HCT116 (cell line): ENCODE data around the gene SRCIN1. TPM values are rescaled to one million over a fixed set of nuclear protein-coding genes. Genes with fewer than 3 reads are reported as not detected.

Experiments
- ATAC-seq: fragments of 200-7000 bp; cut with Tn5 transposase; 2 replicates; pipeline ENCODE4 v1.9.1; 2020; ENCODE audit warnings: mild to moderate bottlenecking, moderate library complexity
- BruUV-seq: library from RNA; stranded (reverse); fragments of 400-500 nt; replicated peaks from 2 replicates; lab custom pipeline; 2021; lab: Mats Ljungman, UMichigan
- CTCF ChIA-PET: fragments of 300-600 bp; sonication (Branson Sonifier 250); formaldehyde crosslinking; loops from one replicate; lab custom pipeline; 2021; ENCODE audit warnings: antibody characterized with exemption; lab: Charles Lee
- POLR2A ChIA-PET: fragments of 300-600, 350-600 bp; sonication (Branson Sonifier 250); formaldehyde crosslinking; loops from one replicate; lab custom pipeline; 2021; ENCODE audit warnings: antibody characterized with exemption; lab: Charles Lee
- RAD21 ChIA-PET, 2 experiments: fragments of 300-600 bp; sonication (Branson Sonifier 250); formaldehyde crosslinking; loops; one replicate each; lab custom pipeline; 2023; ENCODE audit warnings: low total read pairs in 2 of 2; ENCODE audit not compliant: uncharacterized antibody in 2 of 2, unreplicated experiment in 2 of 2, low non-redundant PET in 1 of 2; lab: Charles Lee
- DNase-seq: peaks from one replicate; pipeline ENCODE4 v3.0.0-alpha.2; 2010; ENCODE audit warnings: low read depth, low spot score
- H2AFZ ChIP-seq: fragments of 200-600 bp; shearing (Covaris generic), sonication (generic); 2 replicates; pipeline ENCODE4 v1.6.1; 2017; ENCODE audit warnings: low read depth, mixed run types, mixed read lengths, antibody characterized with exemption, low read length; ENCODE audit not compliant: poor library complexity, severe bottlenecking
- H3K27ac ChIP-seq: 2 replicates; pipeline ENCODE4 v1.5.1; 2012; ENCODE audit warnings: low read depth, low read length
- H3K27me3 ChIP-seq: fragments of 200-600 bp; sonication (generic); 2 replicates; pipeline ENCODE4 v1.6.1; 2016; ENCODE audit warnings: mixed run types, low read length, mixed read lengths; ENCODE audit not compliant: insufficient read depth
- H3K36me3 ChIP-seq, 2 experiments: fragments of 200-500 bp in 1 of 2; fragments of 200-600 bp in 1 of 2; sonication (Bioruptor generic) in 1 of 2; sonication (generic) in 1 of 2; 2 replicates each; pipeline versions ENCODE4 v1.5.1 to v1.6.1; 2014 to 2016; ENCODE audit warnings: low read length in 2 of 2, inconsistent platforms in 1 of 2, mixed read lengths in 1 of 2, mixed run types in 1 of 2; ENCODE audit not compliant: insufficient read depth in 2 of 2, control insufficient read depth in 1 of 2
- H3K4me1 ChIP-seq, 2 experiments: fragments of 200-600 bp in 1 of 2; sonication (generic) in 1 of 2; 2 replicates each; pipeline versions ENCODE4 v1.5.1 to v1.6.1; 2012 to 2017; ENCODE audit warnings: low read length in 2 of 2, inconsistent platforms in 1 of 2, mild to moderate bottlenecking in 1 of 2, mixed read lengths in 1 of 2, mixed run types in 1 of 2, moderate library complexity in 1 of 2; ENCODE audit not compliant: insufficient read depth in 2 of 2, control insufficient read depth in 1 of 2
- H3K4me2 ChIP-seq: fragments of 200-600 bp; sonication (generic); 2 replicates; pipeline ENCODE4 v1.6.1; 2017; ENCODE audit warnings: mixed run types, low read length, mixed read lengths
- H3K4me3 ChIP-seq, 2 experiments: fragments of 200-600 bp in 1 of 2; sonication (generic) in 1 of 2; replicated peaks in 1 of 2; 2 replicates each; pipeline ENCODE4 v1.5.1; 2011 to 2016; ENCODE audit warnings: low read length in 2 of 2, control low read depth in 1 of 2, low read depth in 1 of 2, mild to moderate bottlenecking in 1 of 2, mixed read lengths in 1 of 2, mixed run types in 1 of 2
- H3K79me2 ChIP-seq: fragments of 200-600 bp; sonication (generic); 2 replicates; pipeline ENCODE4 v1.6.1; 2017; ENCODE audit warnings: mild to moderate bottlenecking, mixed run types, low read length, moderate library complexity, mixed read lengths; ENCODE audit not compliant: insufficient read depth
- H3K9ac ChIP-seq: fragments of 200-600 bp; sonication (generic); 2 replicates; pipeline ENCODE4 v1.6.1; 2016; ENCODE audit warnings: low read length, mixed read lengths
- H3K9me2 ChIP-seq: fragments of 200-600 bp; sonication (generic), shearing (Covaris generic); 2 replicates; pipeline ENCODE4 v1.6.1; 2017; ENCODE audit warnings: mixed run types, mild to moderate bottlenecking, moderate library complexity; ENCODE audit not compliant: insufficient read depth
- H3K9me3 ChIP-seq, 2 experiments: fragments of 200-500 bp in 1 of 2; fragments of 200-600 bp in 1 of 2; sonication (Bioruptor generic) in 1 of 2; sonication (generic) in 1 of 2; 2 replicates each; pipeline ENCODE4 v1.6.1; 2014 to 2017; ENCODE audit warnings: low read length in 2 of 2, mixed read lengths in 2 of 2, inconsistent platforms in 1 of 2, low read depth in 1 of 2, mild to moderate bottlenecking in 1 of 2, mixed run types in 1 of 2, moderate library complexity in 1 of 2; ENCODE audit not compliant: control insufficient read depth in 1 of 2, insufficient read depth in 1 of 2
- H4K20me1 ChIP-seq: fragments of 200-600 bp; sonication (generic), shearing (Covaris generic); 2 replicates; pipeline ENCODE4 v1.6.1; 2017; ENCODE audit warnings: mixed run types, mild to moderate bottlenecking, moderate library complexity; ENCODE audit not compliant: insufficient read depth
- CBX3 ChIP-seq: IDR thresholded peaks from 2 replicates; pipeline ENCODE4 v1.6.1; 2012; ENCODE audit warnings: low read depth
- CTCF ChIP-seq, 3 experiments: fragments of 200-600 bp in 1 of 3; sonication (generic) in 1 of 3; IDR thresholded peaks in 2 of 3; conservative IDR thresholded peaks in 1 of 3; 2 replicates each; pipeline ENCODE4 v1.5.1; 2012 to 2017; ENCODE audit warnings: low read depth in 2 of 3, low read length in 2 of 3, antibody characterized with exemption in 1 of 3, borderline replicate concordance in 1 of 3, control low read depth in 1 of 3, mild to moderate bottlenecking in 1 of 3, mixed read lengths in 1 of 3, mixed run types in 1 of 3, moderate library complexity in 1 of 3; ENCODE audit not compliant: insufficient read depth in 1 of 3
- EGR1 ChIP-seq: IDR thresholded peaks from 2 replicates; pipeline ENCODE4 v1.6.1; 2012; ENCODE audit warnings: low read depth
- ELF1 ChIP-seq: IDR thresholded peaks from 2 replicates; pipeline ENCODE4 v1.6.1; 2012; ENCODE audit warnings: low read depth, borderline replicate concordance
- EZH2 ChIP-seq: fragments of 200-600 bp; sonication (generic); IDR thresholded peaks from 2 replicates; pipeline ENCODE4 v1.6.1; 2017; ENCODE audit warnings: antibody characterized with exemption, mixed run types
- EZH2phosphoT487 ChIP-seq: fragments of 200-600 bp; IDR thresholded peaks from 2 replicates; pipeline ENCODE4 v1.6.1; 2018; ENCODE audit warnings: antibody characterized with exemption, borderline replicate concordance
- FOSL1 ChIP-seq: IDR thresholded peaks from 2 replicates; pipeline ENCODE4 v1.6.1; 2012; ENCODE audit warnings: low read depth
- MAX ChIP-seq: IDR thresholded peaks from 2 replicates; pipeline ENCODE4 v1.6.1; 2012
- POLR2A ChIP-seq: IDR thresholded peaks from 2 replicates; pipeline ENCODE4 v1.7.0; 2011; ENCODE audit warnings: borderline replicate concordance; ENCODE audit not compliant: insufficient read depth, insufficient read length; ENCODE audit errors: extremely low read depth
- POLR2AphosphoS5 ChIP-seq: IDR thresholded peaks from 2 replicates; pipeline ENCODE4 v1.6.1; 2011; ENCODE audit warnings: mild to moderate bottlenecking, low read depth, low read length, moderate library complexity
- RAD21 ChIP-seq: IDR thresholded peaks from 2 replicates; pipeline ENCODE4 v1.6.1; 2012; ENCODE audit warnings: low read depth, mild to moderate bottlenecking
- REST ChIP-seq: IDR thresholded peaks from 2 replicates; pipeline ENCODE4 v1.6.1; 2012; ENCODE audit warnings: low read depth
- SP1 ChIP-seq: IDR thresholded peaks from 2 replicates; pipeline ENCODE4 v1.6.1; 2012; ENCODE audit warnings: low read depth
- SRF ChIP-seq: IDR thresholded peaks from 2 replicates; pipeline ENCODE4 v1.6.1; 2012; ENCODE audit warnings: low read depth
- ZFX ChIP-seq: fragments of 450-650 bp; IDR thresholded peaks from 2 replicates; pipeline ENCODE4 v1.6.1; 2017
- intact Hi-C: fragments of 100-400 bp; cut with micrococcal nuclease; formaldehyde crosslinking; loops from 2 replicates; pipeline ENCODE4 v1.10.0; 2022
- total RNA-seq: library from RNA; stranded (reverse); gene quantifications from one replicate; pipeline ENCODE4 v1.2.1, GENCODE V29; 2021; ENCODE audit not compliant: unreplicated experiment
- TF ChIP-seq, protein P1 (sequence below): IDR thresholded peaks from 2 replicates; pipeline ENCODE4 v1.6.1; 2012

SRCIN1 gene
- total RNA-seq, 1 experiment from 2014 or later: 10.5 TPM

DNA sequence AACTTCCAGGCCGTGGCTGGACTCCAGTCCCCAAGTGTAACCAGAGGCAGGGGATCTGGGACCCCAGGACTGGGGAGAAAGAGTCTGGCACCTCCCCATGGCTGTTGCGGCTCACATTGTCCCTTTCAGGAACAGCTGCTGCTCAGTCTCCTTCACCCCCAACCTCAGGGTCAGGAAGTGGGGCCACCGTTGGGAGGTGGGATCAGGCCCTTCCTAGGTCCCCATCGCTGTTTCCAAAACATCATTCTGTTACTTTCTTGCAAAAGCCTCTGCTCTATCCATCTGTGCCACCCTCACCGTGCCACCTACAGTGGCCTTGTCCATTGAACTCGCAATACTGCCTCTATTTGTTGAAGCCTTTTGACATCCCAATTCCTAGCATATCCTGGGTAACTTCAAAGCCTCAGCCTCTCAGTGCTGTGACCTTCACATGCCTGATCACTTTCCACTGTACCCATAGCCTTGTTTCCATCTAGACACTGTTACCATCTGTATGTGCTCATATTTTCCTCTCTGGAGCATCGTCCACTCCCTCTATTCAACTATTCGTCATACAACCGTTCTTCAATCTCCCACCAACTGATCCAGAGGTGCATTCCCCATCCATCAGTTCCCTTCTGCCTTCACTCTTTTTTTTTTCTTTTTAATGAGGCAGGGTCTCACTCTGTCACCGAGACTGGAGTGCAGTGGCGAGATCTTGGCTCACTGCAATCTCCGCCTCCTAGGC, 15.0 kb upstream of the SRCIN1 start:
- BruUV-seq: no TSS peak
- no peak overlapping the region for H3K4me2 ChIP-seq
- TF ChIP-seq EGR1 (no peak), EZH2phosphoT487 (no peak), ZFX (no peak), ELF1 (no peak), EZH2 (no peak), CTCF (IDR thresholded peaks at IDR 0.05 in 2 of 3, conservative IDR thresholded peaks at IDR 0.05 in 1 of 3; ENCODE audit: borderline replicate concordance in 1 of 3, insufficient read depth in 1 of 3, low read depth in 2 of 3, low read length in 2 of 3) (no peak), RAD21 (no peak), FOSL1 (no peak), REST (no peak), MAX (no peak), POLR2AphosphoS5 (no peak), POLR2A (no peak), SRF (no peak), CBX3 (no peak), SP1 (no peak)
- TF ChIP-seq, protein P1, sequence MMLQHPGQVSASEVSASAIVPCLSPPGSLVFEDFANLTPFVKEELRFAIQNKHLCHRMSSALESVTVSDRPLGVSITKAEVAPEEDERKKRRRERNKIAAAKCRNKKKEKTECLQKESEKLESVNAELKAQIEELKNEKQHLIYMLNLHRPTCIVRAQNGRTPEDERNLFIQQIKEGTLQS: no peak
- ATAC-seq: no peak
- H3K4me3 ChIP-seq: no peak overlapping the region
- no peaks in the 10 kb centered on the region for H3K9me2 ChIP-seq
- H3K9ac ChIP-seq: no peak overlapping the region
- RAD21 ChIA-PET: no interaction called here
- POLR2A ChIA-PET: no interaction called here
- H4K20me1 ChIP-seq: no peaks in the 10 kb centered on the region
- no peaks in the 10 kb centered on the region for H3K36me3 ChIP-seq
- H3K9me3 ChIP-seq: no peaks in the 10 kb centered on the region
- intact Hi-C loops: no loop called here
- no peaks in the 10 kb centered on the region for H3K4me1 ChIP-seq
- CTCF ChIA-PET: no interaction called here
- no peak overlapping the region for H3K27ac ChIP-seq
- no peak for DNase-seq
- H2AFZ ChIP-seq: no peak overlapping the region
- no peaks in the 10 kb centered on the region for H3K79me2 ChIP-seq
- H3K27me3 ChIP-seq: no peaks in the 10 kb centered on the region
